CD4-positive, alpha-beta T cell (primary cell): ENCODE results near the gene RCN2. TPM values are rescaled to one million over a fixed set of nuclear protein-coding genes. Genes with fewer than 3 reads are reported as not detected.
"Not testable (repeated sequence)": the region's sequence is repeated elsewhere in the genome, so short reads cannot be mapped to it uniquely, and the experiment has no call there.

Source experiments
- ATAC-seq: fragments of 200-7000 bp; cut with Tn5 transposase; one replicate; pipeline ENCODE4 v1.10.0; 2022; ENCODE audit warnings: mild to moderate bottlenecking; ENCODE audit not compliant: poor library complexity
- CTCF ChIA-PET: fragments of 350-600 bp; sonication (Branson Sonifier 250); formaldehyde crosslinking; loops from one replicate; lab custom pipeline; 2021; ENCODE audit warnings: antibody characterized with exemption, inconsistent platforms; lab: Charles Lee
- POLR2A ChIA-PET: fragments of 350-600 bp; sonication (Branson Sonifier 250); formaldehyde crosslinking; loops from one replicate; lab custom pipeline; 2021; ENCODE audit warnings: antibody characterized with exemption, inconsistent platforms; lab: Charles Lee
- DNase-seq, 14 experiments: peaks; one replicate each; pipeline ENCODE4 v3.0.0-alpha.2; 2013 to 2020; ENCODE audit warnings: mixed read lengths in 2 of 14
- H3K27ac ChIP-seq, 2 donors: one replicate each; pipeline versions ENCODE4 v1.5.1 to v1.7.0; 2013; ENCODE audit warnings: low read length in 2 of 2, low read depth in 1 of 2, mild to moderate bottlenecking in 1 of 2
- H3K27me3 ChIP-seq, 2 experiments: 1 replicate in 1 of 2; 2 replicates in 1 of 2; pipeline versions ENCODE4 v1.6.1 to v1.7.0; 2013; ENCODE audit warnings: low read length in 2 of 2, control low read depth in 1 of 2, mild to moderate bottlenecking in 1 of 2, moderate library complexity in 1 of 2; ENCODE audit not compliant: insufficient read depth in 2 of 2, control insufficient read depth in 1 of 2
- H3K36me3 ChIP-seq: one replicate; pipeline ENCODE4 v1.6.1; 2013; ENCODE audit warnings: low read length, control low read depth; ENCODE audit not compliant: insufficient read depth
- H3K4me1 ChIP-seq: one replicate; pipeline ENCODE4 v1.6.1; 2013; ENCODE audit warnings: low read length, control low read depth; ENCODE audit not compliant: insufficient read depth
- H3K4me3 ChIP-seq: one replicate; pipeline ENCODE4 v1.5.1; 2013; ENCODE audit warnings: mild to moderate bottlenecking, low read length, moderate library complexity
- H3K9me3 ChIP-seq, 2 experiments: 1 replicate in 1 of 2; 2 replicates in 1 of 2; pipeline versions ENCODE4 v1.6.1 to v1.7.0; 2013; ENCODE audit warnings: low read length in 2 of 2, mild to moderate bottlenecking in 2 of 2, control low read depth in 1 of 2, moderate library complexity in 1 of 2; ENCODE audit not compliant: control insufficient read depth in 1 of 2, insufficient read depth in 1 of 2
- H3K27ac Mint-ChIP-seq: one replicate; pipeline ENCODE4 v1.8.0; 2020; ENCODE audit warnings: mixed read lengths
- H3K27me3 Mint-ChIP-seq: one replicate; pipeline ENCODE4 v1.8.0; 2021; ENCODE audit warnings: mixed read lengths
- H3K36me3 Mint-ChIP-seq: one replicate; pipeline ENCODE4 v1.8.0; 2021; ENCODE audit warnings: low read depth, mixed read lengths
- H3K4me1 Mint-ChIP-seq: one replicate; pipeline ENCODE4 v1.8.0; 2021; ENCODE audit warnings: low read depth, mixed read lengths
- H3K4me3 Mint-ChIP-seq: one replicate; pipeline ENCODE4 v1.8.0; 2020; ENCODE audit warnings: mild to moderate bottlenecking, mixed read lengths
- H3K9me3 Mint-ChIP-seq: one replicate; pipeline ENCODE4 v1.8.0; 2020; ENCODE audit warnings: mixed read lengths
- intact Hi-C, 2 experiments: fragments of 100-400 bp; cut with DNase I in 1 of 2; cut with micrococcal nuclease in 1 of 2; formaldehyde crosslinking; loops; one replicate each; pipeline versions ENCODE4 v1.15.1 to v1.9.0; 2023 to 2025; cut with DNase I, micrococcal nuclease
- polyA plus RNA-seq, 2 donors: library from polyadenylated mRNA; unstranded; fragments of 120-200 nt; gene quantifications; one replicate each; pipeline ENCODE4 v1.2.1, GENCODE V29; 2013
- total RNA-seq, 174 experiments: library from RNA in 2 of 174; stranded (reverse) in 2 of 174; gene quantifications; one replicate each; pipeline ENCODE4 v1.2.3 and lab custom pipeline; 2021 to 2026
- TF ChIP-seq, protein P1 (sequence below): fragments of 200-600 bp; IDR thresholded peaks from one replicate; pipeline ENCODE4 v1.8.0; 2022; ENCODE audit warnings: antibody characterized with exemption, mild to moderate bottlenecking

The RCN2 gene, protein sequence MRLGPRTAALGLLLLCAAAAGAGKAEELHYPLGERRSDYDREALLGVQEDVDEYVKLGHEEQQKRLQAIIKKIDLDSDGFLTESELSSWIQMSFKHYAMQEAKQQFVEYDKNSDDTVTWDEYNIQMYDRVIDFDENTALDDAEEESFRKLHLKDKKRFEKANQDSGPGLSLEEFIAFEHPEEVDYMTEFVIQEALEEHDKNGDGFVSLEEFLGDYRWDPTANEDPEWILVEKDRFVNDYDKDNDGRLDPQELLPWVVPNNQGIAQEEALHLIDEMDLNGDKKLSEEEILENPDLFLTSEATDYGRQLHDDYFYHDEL
- total RNA-seq = 10 to 100 TPM; 18.1 to 19.1 TPM
- polyA plus RNA-seq (2013, experiment 1 of 2) = 35.6 TPM
- 36.8 TPM for polyA plus RNA-seq (2013, experiment 2 of 2)
- total RNA-seq (lab: John Stamatoyannopoulos, UW) = 10.3 to 113 (median 50.4) reads per million in 172 experiments

DNA sequence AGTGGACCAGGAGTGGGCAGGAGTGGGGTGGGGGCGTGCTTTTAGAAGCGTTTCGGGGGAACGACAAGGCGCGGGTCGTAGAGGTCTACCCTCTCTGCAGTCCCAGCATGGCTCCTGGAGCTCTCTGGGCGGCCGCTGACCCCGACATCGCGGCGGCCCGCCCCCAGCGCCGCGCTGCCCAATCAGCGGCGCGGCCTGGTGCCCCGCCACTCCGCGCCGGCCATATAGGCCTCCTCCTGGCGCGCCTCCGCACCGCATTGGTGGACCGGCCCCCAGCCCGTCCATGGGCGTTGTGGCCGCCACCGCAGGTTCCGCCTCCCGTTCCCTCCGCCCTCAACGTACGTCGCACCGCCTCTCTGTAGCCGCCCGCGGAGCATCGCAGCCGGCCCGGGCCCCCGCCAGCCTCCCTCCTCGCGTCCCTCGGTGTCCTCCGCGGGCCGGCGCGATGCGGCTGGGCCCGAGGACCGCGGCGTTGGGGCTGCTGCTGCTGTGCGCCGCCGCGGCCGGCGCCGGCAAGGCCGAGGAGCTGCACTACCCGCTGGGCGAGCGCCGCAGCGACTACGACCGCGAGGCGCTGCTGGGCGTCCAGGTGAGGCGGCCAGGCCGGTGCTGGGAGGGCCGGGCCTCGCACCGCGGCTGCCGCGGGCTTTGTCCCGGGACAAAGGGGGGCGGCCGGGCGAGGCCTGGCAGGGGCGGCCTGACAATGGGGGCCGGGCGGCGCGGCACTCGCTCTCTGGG lies at the start of gene RCN2:
RCN2 (plus strand) TSS at position 353 of the 738 bp plus-strand sequence; CDS start at position 446, 93 bp downstream.
- intact Hi-C loops = loop anchor here (1.0 to 10.0 kb wide), 6 partner anchors 26 to 1506 kb away; partner anchors contain the start of genes PSTPIP1 (in 2 of the 2), SCAPER (in 2 of the 2), HMG20A (in 1 of the 2) and IREB2 (in 1 of the 2)
- no peaks in the 10 kb centered on the region for H3K9me3 ChIP-seq
- TF ChIP-seq, protein P1, sequence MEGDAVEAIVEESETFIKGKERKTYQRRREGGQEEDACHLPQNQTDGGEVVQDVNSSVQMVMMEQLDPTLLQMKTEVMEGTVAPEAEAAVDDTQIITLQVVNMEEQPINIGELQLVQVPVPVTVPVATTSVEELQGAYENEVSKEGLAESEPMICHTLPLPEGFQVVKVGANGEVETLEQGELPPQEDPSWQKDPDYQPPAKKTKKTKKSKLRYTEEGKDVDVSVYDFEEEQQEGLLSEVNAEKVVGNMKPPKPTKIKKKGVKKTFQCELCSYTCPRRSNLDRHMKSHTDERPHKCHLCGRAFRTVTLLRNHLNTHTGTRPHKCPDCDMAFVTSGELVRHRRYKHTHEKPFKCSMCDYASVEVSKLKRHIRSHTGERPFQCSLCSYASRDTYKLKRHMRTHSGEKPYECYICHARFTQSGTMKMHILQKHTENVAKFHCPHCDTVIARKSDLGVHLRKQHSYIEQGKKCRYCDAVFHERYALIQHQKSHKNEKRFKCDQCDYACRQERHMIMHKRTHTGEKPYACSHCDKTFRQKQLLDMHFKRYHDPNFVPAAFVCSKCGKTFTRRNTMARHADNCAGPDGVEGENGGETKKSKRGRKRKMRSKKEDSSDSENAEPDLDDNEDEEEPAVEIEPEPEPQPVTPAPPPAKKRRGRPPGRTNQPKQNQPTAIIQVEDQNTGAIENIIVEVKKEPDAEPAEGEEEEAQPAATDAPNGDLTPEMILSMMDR = no peak
- peak within 1 kb of the TSS; percentile 98 for H3K4me3 Mint-ChIP-seq
- H3K27me3 ChIP-seq = no peaks in the 10 kb centered on the region
- H3K27ac Mint-ChIP-seq = peak within 1 kb of the TSS; percentile 91
- H3K4me3 ChIP-seq = peak within 1 kb of the TSS; percentile 59
- H3K27ac ChIP-seq = peak within 1 kb of the TSS in 1 of 2 donors; percentile 53
- DNase-seq (peak; percentile 84 to 96 (median 91)), ATAC-seq (peak; percentile 98)
- H3K36me3 ChIP-seq = peaks cover 14% of the 10 kb centered on the region
- no peaks in the 10 kb centered on the region for H3K9me3 Mint-ChIP-seq
- H3K4me1 Mint-ChIP-seq = peaks cover 41% of the 10 kb centered on the region
- ChIA-PET POLR2A (interaction anchor here (0.5 to 3.2 kb wide), 10 partner anchors 12 to 1926 kb away, joined by 3 to 51 read pairs (median 4); partner anchors contain the start of genes PSTPIP1 and SCAPER), CTCF (no interaction called here)
- H3K4me1 ChIP-seq = peaks cover 6% of the 10 kb centered on the region
- peaks cover under 1% of the 10 kb centered on the region for H3K27me3 Mint-ChIP-seq
- peaks cover 38% of the 10 kb centered on the region for H3K36me3 Mint-ChIP-seq

DNA sequence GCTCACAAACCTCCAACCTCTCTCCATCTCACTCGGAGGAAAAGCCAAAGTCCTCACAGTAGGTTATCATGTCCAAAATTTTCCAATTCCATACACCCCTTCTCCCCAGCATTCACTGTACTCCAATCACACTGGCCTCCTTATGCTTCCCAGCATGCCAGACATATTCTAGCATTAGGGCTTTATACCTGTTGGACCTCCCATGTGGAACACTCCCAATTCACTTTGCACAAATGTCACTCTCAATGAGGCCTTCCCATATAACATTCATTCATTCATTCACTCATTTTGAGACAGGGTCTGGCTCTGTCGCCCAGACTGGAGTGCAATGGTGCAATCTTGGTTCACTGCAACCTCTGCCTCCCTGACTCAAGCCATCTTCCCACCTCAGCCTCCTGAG lies 46.3 kb upstream of the RCN2 start:
- Histone ChIP-seq H3K36me3 (peaks cover 12% of the 10 kb centered on the region), H3K9me3 (peaks cover 0 to 5% of the 10 kb centered on the region in 2 experiments), H3K4me1 (no peaks in the 10 kb centered on the region), H3K4me3 (no peak overlapping the region), H3K27ac (no peak overlapping the region), H3K27me3 (no peaks in the 10 kb centered on the region)
- ChIA-PET CTCF (no interaction called here), POLR2A (no interaction called here)
- Mint-ChIP-seq H3K27me3 (no peaks in the 10 kb centered on the region), H3K9me3 (no peaks in the 10 kb centered on the region), H3K4me1 (peaks cover 46% of the 10 kb centered on the region), H3K27ac (no peak overlapping the region), H3K36me3 (peaks cover 61% of the 10 kb centered on the region), H3K4me3 (no peak overlapping the region)
- intact Hi-C loops = no loop called here
- ATAC-seq (no peak), DNase-seq (no peak)
- TF ChIP-seq, protein P1 = no peak

DNA sequence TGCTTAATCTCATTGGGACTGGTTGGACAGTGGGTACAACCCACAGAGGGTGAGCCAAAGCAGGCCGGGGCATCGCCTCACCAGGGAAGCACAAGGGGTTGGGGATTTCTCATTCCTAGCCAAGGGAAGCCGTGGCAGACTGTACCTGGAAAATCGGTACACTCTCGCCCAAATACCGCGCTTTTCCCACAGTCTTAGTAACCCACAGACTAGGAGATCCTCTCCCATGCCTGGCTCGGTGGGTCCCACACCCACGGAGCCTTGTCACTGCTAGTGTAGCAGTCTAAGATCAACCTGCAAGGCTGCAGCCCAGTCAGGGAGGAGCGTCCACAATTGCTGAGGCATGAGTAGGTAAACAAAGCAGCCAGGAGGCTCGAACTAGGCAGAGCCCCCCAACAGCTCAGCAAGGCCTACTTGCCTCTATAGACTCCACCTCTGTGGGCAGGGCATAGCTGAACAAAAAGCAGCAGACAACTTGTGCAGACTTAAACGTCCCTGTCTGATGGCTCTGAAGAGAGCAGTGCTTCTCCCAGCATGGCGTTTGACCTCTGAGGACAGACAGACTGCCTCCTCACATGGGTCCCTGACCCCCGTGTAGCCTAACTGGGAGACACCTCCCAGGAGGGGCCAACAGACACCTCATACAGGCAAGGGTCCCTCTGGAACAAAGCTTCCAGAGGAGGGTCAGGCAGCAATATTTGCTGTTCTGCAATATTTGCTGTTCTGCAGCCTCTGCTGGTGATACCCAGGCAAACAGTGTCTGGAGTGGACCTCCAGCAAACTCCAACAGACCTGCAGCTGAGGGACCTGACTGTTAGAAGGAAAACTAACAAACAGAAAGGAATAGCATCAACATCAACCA lies 44.0 kb upstream of the RCN2 start:
- H3K4me3 Mint-ChIP-seq, H3K4me1 ChIP-seq, H3K36me3 ChIP-seq, H3K27me3 Mint-ChIP-seq, H3K4me3 ChIP-seq, H3K9me3 ChIP-seq, intact Hi-C loops, H3K27ac ChIP-seq, DNase-seq, H3K9me3 Mint-ChIP-seq, H3K27me3 ChIP-seq, H3K27ac Mint-ChIP-seq, POLR2A ChIA-PET, CTCF ChIA-PET, ATAC-seq: not testable (repeated sequence)
- H3K36me3 Mint-ChIP-seq = peaks cover 63% of the 10 kb centered on the region
- H3K4me1 Mint-ChIP-seq = peaks cover 58% of the 10 kb centered on the region

DNA sequence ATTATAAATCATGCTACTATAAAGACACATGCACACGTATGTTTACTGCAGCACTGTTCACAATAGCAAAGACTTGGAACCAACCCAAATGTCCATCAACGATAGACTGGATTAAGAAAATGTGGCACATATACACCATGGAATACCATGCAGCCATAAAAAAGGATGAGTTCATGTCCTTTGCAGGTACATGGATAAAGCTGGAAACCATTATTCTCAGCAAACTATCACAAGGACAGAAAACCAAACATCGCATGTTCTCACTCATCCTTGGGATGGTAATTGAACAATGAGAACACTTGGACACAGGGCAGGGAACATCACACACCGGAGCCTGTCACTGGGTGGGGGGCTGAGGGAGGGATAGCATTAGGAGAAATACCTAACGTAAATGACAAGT lies 38.7 kb upstream of the RCN2 start:
- H3K4me3 ChIP-seq, H3K27me3 ChIP-seq, ATAC-seq, H3K9me3 ChIP-seq, H3K27me3 Mint-ChIP-seq, H3K27ac ChIP-seq, CTCF ChIA-PET, DNase-seq, H3K9me3 Mint-ChIP-seq, H3K4me3 Mint-ChIP-seq, H3K4me1 ChIP-seq, POLR2A ChIA-PET, H3K27ac Mint-ChIP-seq, H3K36me3 ChIP-seq, intact Hi-C loops: not testable (repeated sequence)
- Mint-ChIP-seq H3K4me1 (peaks cover 57% of the 10 kb centered on the region), H3K36me3 (peaks cover 75% of the 10 kb centered on the region)
